HUDEP-2 (cell line): ENCODE data around the gene ALKBH5.
A peak's percentile ranks its signal among the peaks of the same experiment; 100 is the strongest.

Experiments used
- DNase-seq, 76 experiments: peaks; one replicate each; lab custom pipeline; 2025; ENCODE audit not compliant: unreplicated experiment in 76 of 76; lab: John Stamatoyannopoulos, UW

ALKBH5 gene

GRCh38 chr17:18184143-18185031, 759 bp downstream of the ALKBH5 start:
- DNase-seq: peak in 37 of 76 experiments; percentile 4 to 47 (median 30)

DNA sequence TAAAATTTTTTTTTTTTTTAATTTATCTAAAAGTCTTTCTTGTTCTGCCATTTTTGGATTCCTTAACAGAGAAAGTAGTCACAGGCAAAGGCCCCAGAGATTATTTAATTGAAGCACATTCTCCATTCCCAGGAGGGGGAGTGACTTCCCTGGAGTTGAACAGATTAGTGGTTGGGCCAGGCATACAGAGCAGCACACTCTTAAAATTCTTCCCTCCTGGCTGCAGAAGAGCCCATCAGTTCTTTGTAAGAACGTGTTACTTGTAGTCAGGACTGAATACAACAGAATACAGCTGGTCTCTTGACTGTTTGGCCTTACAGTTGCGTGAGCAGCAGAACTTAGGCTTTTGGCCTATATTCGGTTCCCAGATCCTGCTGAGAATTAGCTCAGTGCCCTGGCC, 1.8 kb downstream of the ALKBH5 start:
- DNase-seq: no peak

DNA sequence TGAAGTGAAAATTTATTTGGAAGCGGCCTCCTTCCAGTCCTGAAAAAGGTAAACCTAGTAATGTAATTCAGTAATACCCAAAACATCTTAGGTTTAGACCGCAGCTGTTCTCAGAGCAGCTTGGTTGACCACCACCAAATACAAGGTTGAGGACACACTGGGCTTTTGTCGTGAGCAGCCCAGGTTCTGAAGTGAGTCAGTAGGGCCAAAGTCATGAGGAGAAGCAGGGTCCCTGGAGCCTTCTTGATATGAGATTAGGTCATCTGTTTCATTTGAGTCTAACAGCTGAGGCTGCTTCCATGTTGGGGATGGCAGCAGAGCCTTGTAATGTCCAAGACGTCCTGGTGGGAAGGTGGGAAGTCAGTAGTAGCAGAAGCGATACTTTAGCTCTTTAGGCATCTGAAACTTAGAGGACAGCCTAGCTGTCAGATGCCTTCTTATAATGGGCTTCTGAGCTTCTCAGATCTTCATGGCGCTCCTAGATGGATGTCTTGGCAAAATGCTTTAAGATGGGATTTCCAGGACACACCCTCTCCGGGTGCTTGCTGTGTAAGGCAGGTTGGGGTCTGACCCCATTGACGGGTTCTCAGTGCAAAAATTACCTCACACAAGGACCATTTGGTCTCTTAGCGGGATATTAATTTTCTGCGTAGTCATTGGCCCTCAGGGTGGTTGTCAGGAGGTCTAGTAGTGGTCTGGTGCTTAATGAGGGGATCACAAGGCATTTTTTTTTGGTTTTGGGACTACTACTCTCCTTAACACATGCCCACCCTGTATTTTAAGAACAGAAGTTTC, 2.4 kb downstream of the ALKBH5 start:
- DNase-seq: peak in 3 of 76 experiments; percentile 5 to 12 (median 6)

DNA sequence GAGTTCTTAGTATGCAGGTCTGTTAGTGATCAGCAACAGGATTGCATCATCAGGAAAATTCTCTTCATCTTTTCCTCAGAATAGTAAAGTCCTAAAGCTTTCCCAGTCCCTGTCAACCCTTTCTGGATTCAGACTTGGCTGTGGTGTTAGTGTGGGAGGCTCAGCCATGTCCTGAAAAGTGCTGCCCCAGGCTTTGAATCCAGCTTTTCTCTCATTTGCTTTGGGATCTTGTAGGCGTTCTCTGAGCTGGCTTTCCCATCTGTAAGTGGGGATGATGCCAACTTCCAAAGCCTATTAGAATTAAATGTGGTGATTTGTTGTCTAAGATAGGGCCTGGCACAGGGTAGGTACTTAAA, 3.0 kb downstream of the ALKBH5 start:
- no peak for DNase-seq

DNA sequence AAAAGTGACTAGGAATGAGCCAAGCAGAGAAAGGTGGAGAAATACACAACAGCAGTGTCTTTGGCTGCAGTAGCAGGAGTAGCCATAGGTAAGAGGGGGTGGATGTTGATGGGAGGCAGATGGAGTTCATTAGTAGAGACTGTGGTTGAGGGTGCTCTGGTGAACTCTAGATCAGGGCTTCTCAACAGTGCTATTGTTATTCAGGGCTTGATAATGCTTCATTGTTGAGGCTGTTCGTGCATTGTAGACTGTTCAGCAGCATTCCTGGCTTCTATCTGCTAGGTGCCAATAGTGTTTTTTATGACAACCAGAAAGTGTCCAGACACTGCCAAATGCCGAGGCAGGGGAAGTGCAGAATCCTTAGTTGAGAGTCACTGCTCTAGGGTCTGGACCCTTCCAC, 3.6 kb downstream of the ALKBH5 start:
- no peak for DNase-seq

DNA sequence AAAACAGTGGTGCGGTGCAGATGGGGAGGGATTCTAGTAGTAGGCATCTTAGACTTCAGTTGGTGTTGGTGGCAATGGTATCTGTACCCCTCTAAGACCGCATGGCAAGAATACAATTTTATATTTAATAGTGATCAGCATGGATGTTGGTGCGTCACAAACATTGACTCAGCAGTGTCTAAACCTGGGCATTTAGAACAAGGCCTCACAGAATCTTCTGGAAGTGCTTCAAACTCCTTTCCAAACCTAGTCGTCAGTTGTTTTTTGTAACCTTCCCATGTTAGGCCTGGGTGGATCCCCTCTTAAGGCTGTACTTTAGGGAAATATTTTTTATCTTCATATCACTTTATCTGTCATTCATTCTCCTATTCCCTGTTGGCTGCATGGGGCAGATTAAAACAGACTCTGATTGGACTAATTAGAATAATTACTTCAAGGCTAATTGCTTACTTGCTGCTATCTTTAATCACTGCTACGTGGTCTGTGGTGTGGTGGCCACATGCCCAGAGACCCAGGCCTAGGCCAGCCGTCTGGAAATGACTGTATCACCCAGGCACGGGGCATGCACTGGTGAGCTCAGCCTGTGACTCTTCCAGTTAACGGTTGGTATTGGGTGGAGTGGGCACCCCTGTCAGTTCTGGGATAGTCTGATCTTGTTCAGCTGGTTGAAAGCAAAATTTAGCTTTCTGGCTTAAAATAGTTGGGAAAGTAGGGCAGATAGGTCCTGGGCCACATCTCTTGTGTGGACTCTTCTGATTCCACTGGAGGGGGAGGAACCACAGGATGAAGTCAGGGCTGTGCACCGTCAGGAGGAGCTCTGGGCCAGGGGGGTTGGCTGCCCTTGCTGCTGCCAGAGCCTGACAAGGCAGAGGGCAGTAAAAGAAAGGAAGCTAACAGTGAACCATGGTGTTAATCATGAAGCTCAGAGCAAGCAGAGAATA, 4.5 kb downstream of the ALKBH5 start:
- DNase-seq: peak in 53 of 76 experiments; percentile 5 to 71 (median 39)

DNA sequence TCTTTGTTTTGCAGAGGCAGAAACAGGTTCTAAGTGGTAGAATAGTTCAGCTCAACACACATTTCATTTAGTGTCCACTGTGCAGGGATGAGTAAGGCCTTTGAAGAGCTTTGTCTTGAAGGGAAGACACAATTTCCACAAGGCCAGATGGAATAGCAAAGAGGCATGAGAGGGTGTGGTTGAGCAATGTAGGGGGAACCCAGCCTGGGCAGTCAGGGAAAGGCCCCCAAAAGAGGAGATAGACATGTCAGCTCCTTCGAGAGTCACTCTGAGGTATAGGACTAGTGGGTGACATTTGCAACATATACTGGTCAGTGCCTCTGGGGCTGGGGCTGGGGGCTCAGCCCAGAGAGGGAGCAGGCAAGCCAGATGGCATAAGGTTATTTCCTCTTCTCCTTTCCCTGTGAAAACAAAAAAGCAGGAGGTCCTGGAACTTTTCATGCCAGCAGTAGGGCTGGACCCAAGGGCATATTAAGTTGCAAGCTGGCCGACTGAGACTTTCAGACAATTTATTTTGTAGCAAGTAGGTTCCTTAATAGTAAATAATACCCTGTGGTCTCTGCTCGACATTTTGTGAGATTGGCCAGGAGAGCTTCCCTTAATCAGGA, 7.1 kb downstream of the ALKBH5 start:
- DNase-seq: no peak

DNA sequence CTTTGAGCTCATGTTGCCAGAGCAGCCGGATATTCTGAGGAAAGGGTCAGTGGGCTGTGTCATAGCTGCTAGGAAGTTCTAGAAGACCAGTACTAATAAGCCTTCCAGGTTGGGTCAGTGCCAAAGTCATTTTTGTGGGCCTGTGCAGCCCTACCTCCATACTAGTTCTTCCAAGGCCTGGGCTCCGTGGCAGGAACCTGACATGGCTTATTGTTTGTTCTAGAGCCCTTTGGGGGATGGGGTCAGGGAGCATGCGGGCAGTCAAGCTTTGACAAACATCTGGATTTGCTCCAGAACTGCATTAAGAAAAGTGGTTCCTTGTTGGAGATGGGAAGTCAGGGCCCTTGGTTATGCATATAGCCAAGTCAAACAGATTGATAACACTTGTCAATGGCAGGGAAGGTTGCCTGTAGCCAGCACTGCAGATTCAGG, 7.6 kb downstream of the ALKBH5 start:
- DNase-seq: no peak

DNA sequence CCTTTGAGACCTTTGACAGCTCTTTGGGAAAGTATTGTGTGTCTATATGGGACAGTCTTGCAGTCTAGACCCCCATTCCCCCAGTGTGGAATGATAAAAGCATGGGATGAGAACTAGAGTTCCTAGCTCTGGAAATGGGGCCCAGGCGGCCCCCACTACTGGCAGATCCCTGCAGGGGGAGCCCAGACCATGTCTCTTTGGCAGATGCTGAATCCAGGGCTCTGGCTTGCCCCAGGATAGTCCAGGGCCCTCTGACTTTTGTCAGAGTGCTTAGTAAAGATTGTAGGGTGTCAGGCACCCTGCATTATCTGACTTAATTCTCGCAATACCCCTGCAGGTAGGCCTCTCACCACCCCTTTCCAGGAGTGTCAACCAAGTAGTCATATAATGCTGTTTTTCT, 8.3 kb downstream of the ALKBH5 start:
- peak in 2 of 76 experiments; percentile 7 to 11 for DNase-seq

DNA sequence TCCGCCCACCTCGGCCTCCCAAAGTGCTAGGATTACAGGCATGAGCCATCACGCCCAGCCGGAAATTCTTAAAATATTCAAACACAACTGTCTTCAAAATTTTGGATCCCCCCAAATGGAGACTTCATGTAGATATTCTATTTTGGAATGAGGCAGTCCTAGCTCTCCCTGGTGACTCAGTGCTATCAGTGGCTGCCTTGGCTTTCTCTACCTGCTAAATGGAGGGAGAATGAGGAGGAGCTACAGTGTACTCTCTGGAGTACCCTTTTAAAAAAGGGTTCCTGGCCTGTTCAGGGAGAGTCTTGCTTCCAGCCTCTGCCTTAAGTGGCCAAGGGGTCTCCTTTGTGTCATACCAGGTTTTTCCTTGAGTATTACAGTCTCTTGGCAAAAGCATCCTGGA, 10.8 kb downstream of the ALKBH5 start:
- DNase-seq: no peak

GRCh38 chr17:18194804-18195203, 11.2 kb downstream of the ALKBH5 start:
- DNase-seq: no peak

DNA sequence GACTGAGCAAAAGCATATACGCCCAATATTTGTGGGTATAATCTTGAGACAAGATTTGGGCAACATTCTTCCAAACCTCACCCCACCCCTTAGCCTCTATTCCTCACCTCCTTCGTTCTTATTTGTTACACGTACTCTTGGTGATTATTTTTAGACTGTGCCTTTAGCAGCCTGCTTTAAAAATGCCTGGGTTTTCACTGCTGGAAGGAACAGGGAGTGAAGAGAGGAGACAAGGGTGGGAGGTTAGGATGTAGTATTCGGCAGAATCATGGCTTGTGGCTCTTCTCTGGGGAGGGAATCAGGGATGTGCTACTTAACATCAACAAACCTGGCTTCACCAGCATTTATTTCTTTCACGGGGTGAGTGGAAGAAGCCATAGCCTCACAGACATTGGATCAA, 11.6 kb downstream of the ALKBH5 start:
- no peak for DNase-seq

GRCh38 chr17:18197535-18198194, 14.0 kb downstream of the ALKBH5 start:
- DNase-seq: no peak

DNA sequence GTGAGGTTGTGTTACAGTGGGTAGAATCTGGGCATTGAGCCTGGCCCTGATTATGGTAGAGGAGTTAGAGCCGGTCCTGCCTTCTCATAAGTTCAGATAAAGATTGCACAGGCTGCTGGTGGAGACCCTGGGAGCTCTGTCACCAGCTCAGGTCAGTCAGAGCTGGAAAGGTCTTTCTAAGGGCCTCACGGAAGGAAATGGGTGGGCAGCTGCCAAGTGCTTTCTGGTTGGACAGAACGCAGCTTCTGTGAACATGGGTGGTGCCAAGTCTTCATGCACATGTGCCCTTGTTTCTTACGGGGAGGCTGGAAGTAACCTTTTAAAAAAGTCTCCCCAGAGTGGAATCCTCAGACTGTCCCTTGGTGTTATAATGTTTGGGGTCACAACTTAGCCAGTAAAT, 14.9 kb downstream of the ALKBH5 start:
- DNase-seq: no peak

DNA sequence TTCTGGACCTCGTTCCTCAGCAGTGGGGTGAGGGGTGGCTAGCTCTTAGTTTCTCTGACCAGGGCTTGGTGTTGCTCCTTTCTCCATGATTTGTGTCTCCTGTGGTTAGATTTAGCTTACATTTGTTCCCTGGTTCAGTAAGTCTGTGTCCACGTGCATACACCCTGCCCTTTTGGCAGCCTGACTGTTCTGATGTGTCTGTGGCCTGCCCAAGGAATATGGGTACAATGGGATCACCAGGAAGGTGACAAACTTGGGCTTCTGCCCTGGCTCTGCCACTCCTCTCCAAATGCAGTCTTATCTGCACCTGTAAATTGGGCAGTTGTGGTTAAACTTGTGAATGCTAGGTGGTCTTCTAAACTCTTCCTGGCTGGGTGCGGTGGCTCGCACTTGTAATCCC, 17.5 kb downstream of the ALKBH5 start:
- no peak for DNase-seq

DNA sequence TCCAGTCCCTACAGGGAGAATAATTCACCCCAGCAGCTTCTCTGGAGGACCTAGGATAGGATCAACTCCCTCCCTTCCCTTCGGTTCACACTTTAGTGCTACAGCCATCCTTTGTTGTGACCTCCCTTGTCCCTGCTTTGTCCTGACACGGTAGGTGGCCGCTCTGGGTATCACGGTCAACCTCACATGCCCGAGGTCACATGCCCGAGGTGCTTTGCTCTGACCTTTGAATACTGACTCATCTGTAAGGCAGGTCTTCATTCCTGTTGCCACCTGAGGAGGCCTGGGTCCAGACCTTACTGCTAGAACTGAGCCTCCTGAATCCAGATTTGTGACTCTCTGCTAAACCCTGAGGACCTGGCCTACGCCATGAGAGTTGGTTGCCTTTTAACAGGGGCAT, 19.7 kb downstream of the ALKBH5 start:
- DNase-seq: no peak

DNA sequence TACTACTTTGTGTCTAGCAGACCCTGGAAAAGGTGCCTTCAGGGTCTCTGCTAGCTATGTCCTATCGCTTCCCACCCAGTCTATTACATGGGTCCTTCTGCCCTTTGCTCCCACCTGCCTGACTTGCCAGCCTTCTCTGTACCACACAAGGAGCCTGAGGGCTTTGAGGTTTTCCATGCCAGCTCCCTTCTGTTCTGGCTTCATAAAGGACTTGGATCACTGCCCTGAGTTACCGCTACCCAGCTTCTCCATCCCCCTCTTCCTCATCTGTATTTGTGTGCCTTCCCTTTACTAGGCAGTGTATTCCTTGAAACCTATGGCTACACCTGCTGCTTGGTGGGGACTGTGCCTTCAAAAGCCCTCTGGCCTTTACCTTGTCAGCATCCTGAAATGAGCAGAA, 22.2 kb downstream of the ALKBH5 start:
- no peak for DNase-seq

GRCh38 chr17:18206962-18207361, 23.3 kb downstream of the ALKBH5 start:
- no peak for DNase-seq

- DNase-seq: no peak
Observed at GRCh38 chr17:18208092-18208491, 24.5 kb downstream of the ALKBH5 start.
